ENCODE data around the gene BICDL1.

BICDL1 gene

DNA sequence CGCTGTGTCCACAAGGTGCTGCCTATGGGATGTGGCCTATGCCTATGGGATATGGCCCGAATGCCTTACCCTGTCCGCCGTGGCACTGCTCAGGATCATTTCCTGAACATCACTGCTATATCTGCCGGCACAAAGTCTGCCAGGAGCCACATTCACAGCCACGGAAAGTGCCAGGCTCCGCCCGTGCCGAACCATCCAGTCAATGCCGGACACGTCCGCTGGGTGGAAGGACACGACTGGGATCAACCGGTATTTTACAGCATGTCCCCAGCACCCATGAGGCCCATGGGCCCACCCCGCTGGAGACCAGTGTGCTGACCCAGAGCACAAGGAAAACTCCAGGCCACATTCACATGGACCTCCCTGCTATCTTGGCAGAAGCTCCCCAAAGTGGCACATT, 142.1 kb downstream of the BICDL1 start:
- no peak for DNase-seq

GRCh38 chr12:120132054-120132836, 143.2 kb downstream of the BICDL1 start:
- DNase-seq, result no peak

- no peak for DNase-seq
Observed at GRCh38 chr12:120132863-120133385, 143.9 kb downstream of the BICDL1 start.

GRCh38 chr12:120134307-120134980, 145.4 kb downstream of the BICDL1 start:
- no peak for DNase-seq

DNA sequence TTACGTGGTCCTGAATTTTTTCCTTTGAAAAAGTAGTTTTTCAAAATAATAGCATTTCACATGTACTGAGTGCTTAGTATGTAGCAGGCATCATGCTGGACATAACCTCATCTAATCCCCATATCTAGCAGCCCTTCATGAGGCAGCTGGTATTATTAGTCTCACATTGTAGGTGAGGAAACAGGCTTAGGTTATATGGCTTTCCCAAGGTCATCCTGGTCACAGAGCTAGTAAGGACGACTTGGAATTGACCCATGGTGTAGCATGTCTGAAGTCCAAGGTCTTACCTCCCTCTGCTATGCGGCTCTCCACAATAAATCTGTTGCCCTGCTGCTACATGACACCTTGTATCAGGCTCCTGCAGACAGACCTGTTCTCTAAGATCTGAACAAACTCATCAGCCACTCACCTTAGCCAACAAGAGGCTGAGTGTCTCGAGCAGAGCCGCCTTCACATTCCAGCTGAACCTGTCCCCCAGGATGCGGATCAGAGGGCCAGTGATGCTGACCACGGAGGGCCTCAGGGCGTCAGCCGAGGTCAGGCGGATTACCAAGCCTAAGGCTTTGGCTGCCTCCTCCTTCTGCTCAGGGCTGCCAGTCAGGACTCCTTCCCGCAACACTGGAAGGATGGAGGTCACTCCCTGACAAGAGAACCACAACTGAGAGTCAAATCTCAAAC, 147.2 kb downstream of the BICDL1 start:
- DNase-seq, result no peak

- DNase-seq, result no peak
Observed at GRCh38 chr12:120137833-120138232, 148.8 kb downstream of the BICDL1 start.

- DNase-seq, result no peak
Observed at GRCh38 chr12:120138366-120138765, 149.3 kb downstream of the BICDL1 start.

DNA sequence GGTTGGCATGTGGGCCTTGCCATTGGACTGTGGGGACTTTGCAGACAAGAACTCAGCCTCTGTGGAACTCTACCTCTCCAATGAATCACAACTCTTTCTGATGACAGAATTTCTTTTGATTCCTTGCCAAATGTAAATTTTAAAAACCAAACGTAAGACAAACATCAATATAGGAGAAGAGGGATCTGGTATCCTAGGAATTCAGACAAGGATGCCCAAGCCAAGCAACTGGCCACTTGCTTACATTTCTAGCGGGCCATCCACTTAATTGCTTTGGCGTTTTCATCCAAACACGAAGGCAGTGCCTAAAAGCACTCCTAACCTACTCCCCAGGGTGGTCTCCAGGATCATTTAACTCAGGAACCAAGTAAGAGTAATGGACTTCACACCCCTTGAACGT, 150.9 kb downstream of the BICDL1 start:
- no peak for DNase-seq

DNA sequence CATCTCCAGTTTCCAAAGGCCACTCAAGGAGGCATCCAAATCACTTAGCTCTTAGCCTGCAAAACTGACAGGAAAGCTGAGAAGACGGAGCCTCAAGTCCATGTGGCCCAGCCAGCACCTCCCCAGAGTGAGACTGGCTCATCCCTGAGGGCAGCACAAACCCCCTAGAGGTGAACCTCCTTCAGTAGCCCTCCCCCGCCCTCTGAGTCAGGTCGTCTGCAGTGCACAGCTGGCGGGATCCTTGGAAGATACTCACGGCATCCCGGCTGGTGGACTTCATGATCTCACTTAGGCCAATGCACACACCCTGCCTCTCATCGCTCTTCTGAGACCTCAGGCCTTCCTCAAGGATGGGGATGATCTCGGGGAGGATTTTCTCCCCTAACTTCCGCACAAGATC, 151.6 kb downstream of the BICDL1 start:
- DNase-seq, result no peak

DNA sequence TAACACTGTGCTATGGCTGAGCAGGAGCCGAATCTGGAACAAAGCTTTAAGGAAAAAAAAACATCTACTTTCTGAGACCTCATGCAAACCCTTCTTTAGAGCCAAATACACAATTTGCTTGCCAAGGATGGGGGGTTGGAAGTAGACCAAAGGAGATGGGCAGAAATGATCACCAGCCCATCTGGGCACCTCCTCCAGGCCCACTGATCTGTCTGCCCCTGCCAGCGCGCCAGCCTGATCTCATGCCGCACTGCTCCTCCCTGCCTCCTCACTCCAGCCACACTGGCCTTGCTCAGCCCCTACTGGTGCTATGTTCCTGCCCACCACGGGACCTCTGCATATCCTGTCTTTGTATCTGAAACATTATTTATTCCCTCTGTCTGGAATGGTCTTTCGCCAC, 152.3 kb downstream of the BICDL1 start:
- no peak for DNase-seq

DNA sequence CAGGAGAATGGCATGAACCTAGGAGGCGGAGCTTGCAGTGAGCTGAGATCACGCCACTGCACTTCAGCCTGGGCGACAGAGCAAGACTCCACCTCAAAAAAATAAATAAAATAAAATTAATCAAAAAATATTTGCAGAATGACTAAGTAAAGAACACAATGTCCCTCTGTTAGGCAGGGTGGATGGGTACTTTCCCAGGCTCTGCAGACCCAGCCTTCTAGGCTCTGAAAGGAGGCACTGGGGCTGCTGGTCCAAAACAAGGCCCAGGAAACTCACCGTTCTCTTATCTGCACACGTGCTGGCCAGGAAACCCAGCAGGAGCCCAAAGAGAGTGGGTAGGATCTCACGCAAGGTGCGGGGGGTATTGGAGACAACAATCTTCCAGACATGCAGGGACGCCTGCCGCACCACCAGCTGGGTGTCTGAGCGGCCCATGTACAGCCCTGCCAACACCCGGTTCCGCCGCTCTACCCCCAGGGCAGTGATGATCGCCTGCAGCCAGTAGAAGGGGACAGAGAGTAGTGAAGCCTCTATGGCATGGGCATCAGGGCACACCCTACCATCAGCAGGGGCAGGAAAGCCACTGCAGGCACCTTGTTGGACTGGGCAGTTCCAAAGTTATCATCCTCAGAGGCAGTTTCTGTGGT, 153.3 kb downstream of the BICDL1 start:
- no peak for DNase-seq
